22Rv1 (cell line): ENCODE results near the gene MIB2.

Experiments
- H3K27ac ChIP-seq: fragments of 450-650 bp; 2 replicates; pipeline ENCODE4 v1.5.1; 2017
- CTCF ChIP-seq: fragments of 450-650 bp; IDR thresholded peaks from 2 replicates; pipeline ENCODE4 v1.5.1; 2017; ENCODE audit warnings: mild to moderate bottlenecking
- ZFX ChIP-seq: fragments of 450-650 bp; IDR thresholded peaks from 2 replicates; pipeline ENCODE4 v1.6.1; 2017; ENCODE audit warnings: antibody characterized with exemption, borderline replicate concordance

Gene MIB2

GRCh38 chr1:1615256-1616044 is at the start of gene MIB2:
Gene MIB2, plus strand, starts transcription at chr1:1615500. Its CDS starts 7,953 bp downstream, at chr1:1623453.
- no peak for TF ChIP-seq CTCF
- TF ChIP-seq ZFX: no peak
- peak within 1 kb of the TSS; percentile 98 for H3K27ac ChIP-seq

GRCh38 chr1:1567152-1567875 is 48.0 kb upstream of the MIB2 start:
- TF ChIP-seq CTCF: no peak
- TF ChIP-seq ZFX: no peak
- no peak overlapping the region for H3K27ac ChIP-seq

GRCh38 chr1:1567891-1568291 is 47.4 kb upstream of the MIB2 start:
- no peak overlapping the region for H3K27ac ChIP-seq
- no peak for TF ChIP-seq ZFX
- TF ChIP-seq CTCF: no peak

- TF ChIP-seq ZFX (no peak), CTCF (no peak)
- H3K27ac ChIP-seq: no peak overlapping the region
Measured at GRCh38 chr1:1569341-1569740, 46.0 kb upstream of the MIB2 start.

GRCh38 chr1:1573843-1574720 is 41.2 kb upstream of the MIB2 start:
- TF ChIP-seq ZFX: no peak
- peak; percentile 24; the same call in 1 of the 2 replicates for TF ChIP-seq CTCF
- peak overlapping the region; percentile 93 for H3K27ac ChIP-seq

- TF ChIP-seq CTCF: no peak
- no peak for TF ChIP-seq ZFX
- H3K27ac ChIP-seq: peak within 1 kb of the TSS; percentile 93
Measured at GRCh38 chr1:1574721-1575537, 40.4 kb upstream of the MIB2 start, which contains the start of gene SSU72. Gene SSU72, minus strand, starts transcription at chr1:1574863. Its CDS starts 306 bp downstream, at chr1:1574557.
